A673 (cell line): ENCODE data around the gene TOMM22.

Source experiments
- EZH2 ChIP-seq: fragments of 200-600 bp; sonication (generic); IDR thresholded peaks from 2 replicates; pipeline ENCODE4 v1.6.1; 2017; ENCODE audit warnings: borderline replicate concordance, low read depth, mild to moderate bottlenecking, mixed read lengths, antibody characterized with exemption, low read length; ENCODE audit not compliant: poor library complexity, severe bottlenecking
- TF ChIP-seq, protein P1 (sequence below): fragments of 300-800, 200-600 bp; sonication (generic); conservative IDR thresholded peaks from 2 replicates; pipeline ENCODE4 v1.5.1; 2017; ENCODE audit warnings: low read depth, mild to moderate bottlenecking, antibody characterized with exemption, low read length, moderate library complexity, mixed read lengths

DNA sequence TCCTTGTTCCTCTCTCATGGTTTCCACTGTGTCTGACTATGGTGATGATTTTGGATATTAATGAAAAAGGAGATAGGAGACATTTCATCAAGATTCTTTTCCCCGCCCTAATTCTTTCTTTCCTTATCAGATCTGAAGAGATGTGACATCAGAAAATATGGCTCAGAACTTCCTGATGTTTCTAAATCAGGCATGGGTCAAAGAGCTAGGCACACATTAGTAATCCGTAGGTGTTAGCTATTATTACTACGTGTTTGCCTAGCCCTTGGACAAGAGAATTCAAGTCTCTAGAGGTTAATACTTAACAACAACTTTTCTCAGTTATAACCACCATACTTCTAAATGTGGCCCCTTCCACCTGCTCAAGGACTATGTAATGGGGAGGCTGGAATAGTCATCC is 13.2 kb downstream of the TOMM22 start:
- TF ChIP-seq, protein P1, sequence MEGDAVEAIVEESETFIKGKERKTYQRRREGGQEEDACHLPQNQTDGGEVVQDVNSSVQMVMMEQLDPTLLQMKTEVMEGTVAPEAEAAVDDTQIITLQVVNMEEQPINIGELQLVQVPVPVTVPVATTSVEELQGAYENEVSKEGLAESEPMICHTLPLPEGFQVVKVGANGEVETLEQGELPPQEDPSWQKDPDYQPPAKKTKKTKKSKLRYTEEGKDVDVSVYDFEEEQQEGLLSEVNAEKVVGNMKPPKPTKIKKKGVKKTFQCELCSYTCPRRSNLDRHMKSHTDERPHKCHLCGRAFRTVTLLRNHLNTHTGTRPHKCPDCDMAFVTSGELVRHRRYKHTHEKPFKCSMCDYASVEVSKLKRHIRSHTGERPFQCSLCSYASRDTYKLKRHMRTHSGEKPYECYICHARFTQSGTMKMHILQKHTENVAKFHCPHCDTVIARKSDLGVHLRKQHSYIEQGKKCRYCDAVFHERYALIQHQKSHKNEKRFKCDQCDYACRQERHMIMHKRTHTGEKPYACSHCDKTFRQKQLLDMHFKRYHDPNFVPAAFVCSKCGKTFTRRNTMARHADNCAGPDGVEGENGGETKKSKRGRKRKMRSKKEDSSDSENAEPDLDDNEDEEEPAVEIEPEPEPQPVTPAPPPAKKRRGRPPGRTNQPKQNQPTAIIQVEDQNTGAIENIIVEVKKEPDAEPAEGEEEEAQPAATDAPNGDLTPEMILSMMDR = no peak
- no peak for TF ChIP-seq EZH2
